Activated T-helper 9 cell treated with anti-CD3 and anti-CD28 coated beads, Interleukin-2, amount 50 U/mL, for 16 hours (primary cell): Measurements from ENCODE around the gene STON2.
"Not testable (repeated sequence)": the region's sequence is repeated elsewhere in the genome, so short reads cannot be mapped to it uniquely, and the experiment has no call there.

Experiments used
- DNase-seq: peaks from one replicate; pipeline ENCODE4 v3.0.0-alpha.2; 2020; ENCODE audit warnings: low read depth

STON2 gene

GRCh38 chr14:81380009-81380408 lies 20.1 kb downstream of the STON2 start:
- DNase-seq, result not testable (repeated sequence)

- no peak for DNase-seq
Observed at GRCh38 chr14:81371802-81372201, 28.3 kb downstream of the STON2 start.

- no peak for DNase-seq
Observed at GRCh38 chr14:81367563-81367962, 32.6 kb downstream of the STON2 start.

DNA sequence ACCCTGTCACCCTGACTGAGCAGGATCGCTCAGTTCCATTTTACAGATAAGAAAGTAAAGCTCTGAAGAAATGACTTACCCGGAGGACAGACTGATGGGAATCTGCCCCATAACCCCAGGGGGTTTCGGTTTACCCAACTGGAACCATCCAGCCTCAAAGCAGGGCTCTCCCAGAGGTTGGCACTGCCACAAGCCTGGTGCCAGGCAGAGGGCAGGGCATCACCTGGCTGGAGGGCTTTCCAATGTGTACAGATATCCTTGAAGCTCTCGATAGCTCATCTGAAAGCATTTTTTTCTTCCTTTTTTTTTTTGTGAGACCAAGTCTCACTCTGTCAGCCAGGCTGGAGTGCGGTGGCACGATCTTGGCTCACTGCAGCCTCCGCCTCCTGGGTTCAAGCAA lies 33.2 kb downstream of the STON2 start:
- no peak for DNase-seq

DNA sequence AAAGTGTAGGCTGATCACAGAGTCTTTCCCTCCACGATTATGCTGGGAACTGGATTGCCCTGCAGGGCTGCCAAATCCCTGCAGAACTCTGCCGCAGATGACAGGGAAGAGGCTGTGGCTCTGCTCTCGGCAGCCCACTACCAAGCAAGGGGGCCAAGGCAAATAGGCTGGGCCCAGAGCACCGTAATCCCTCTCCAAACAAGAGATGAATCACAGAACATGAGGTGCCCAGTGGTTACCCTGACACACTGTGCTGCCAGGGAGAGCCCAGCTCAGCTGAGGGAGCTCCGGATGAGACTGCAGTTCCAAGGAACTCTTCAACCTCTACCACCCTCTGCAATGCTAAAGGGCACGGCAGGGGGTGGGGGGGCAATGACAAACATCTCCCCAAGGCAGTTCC lies 33.9 kb downstream of the STON2 start:
- no peak for DNase-seq

GRCh38 chr14:81363746-81364378 lies 36.3 kb downstream of the STON2 start:
- no peak for DNase-seq

DNA sequence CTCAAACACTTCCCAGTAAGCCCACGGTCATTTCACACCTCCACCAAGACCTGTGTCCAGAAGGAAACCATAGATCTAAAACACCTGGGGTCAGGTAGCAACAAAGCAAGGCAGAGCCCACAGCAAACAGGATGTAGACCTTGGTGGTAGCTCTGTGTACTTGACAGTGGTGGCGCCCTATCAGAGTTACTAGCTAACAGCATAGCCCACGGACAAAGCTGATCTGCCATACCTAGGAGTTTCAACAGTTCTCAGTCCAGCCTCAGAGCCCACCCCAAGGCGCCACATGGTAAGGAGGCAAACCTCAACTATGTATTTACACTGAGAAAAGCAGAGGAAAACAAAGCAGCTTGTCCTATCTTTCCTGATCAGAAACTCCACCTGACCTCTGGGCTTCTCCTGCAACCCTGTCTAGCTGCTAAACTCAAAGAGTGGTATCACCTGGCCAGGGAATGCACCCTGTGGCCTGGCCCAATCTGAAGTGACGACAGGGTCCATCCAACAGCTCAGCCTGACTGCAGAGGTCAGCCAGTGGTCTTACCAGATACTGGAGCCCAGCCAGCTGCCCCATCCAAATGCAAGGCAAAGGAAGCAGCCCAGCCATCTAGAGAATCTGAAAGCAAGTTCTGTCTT lies 46.3 kb downstream of the STON2 start:
- no peak for DNase-seq

DNA sequence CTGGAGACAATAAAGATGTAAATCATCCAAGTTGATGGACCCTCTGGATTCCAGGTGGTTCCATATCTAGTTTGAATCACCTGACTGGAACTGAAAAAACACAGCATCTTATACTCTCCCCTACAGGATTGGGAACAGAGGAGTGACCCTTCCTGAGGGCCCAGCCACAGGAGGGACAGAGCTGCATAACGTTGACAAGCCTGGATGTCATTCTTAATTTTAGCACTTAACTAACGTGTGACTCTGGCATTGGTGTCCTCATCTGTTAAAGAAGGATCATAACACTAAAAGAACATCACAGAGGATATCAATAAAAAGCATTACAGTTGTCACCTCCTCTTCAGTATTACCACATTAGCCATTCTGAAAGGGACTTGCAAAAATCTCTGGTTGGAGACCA lies 47.7 kb downstream of the STON2 start:
- DNase-seq, result no peak

GRCh38 chr14:81351205-81351604 lies 48.9 kb downstream of the STON2 start:
- no peak for DNase-seq

DNA sequence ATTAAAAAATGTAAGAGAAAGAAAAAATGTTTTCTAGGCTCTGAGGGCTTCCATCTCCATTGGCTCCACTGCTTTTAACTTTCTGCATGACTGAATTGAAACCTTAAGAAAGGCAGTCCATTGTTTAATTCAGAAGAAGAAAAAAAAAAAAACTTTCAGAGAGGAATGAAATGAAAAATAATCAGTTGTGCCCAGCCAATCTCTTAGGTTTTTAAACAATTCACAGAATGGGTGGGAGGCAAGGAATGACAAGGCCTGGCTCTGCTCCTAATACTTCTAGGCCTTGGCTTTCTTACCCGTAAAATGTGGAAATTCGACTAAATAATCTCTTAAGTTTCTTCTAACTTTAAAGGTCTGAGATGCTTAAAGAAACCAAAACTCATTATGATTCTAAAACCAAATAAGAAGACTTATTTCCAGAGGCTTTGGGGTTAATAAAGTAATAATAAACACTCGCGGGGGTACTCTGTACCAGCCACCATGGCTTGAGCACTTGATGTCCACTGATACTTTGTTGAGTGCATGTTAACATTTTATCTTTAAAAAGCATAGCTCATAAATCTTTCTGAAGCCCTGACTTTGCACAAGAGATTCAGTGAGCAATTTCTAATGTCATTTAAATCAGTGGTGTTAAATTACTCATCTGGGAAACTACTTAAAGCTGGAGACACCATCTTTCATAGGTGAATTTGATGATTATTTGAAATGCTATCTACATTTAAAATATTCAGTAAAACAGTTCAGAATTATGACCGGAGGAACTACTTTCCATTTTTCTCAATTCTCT lies 49.6 kb downstream of the STON2 start:
- no peak for DNase-seq

DNA sequence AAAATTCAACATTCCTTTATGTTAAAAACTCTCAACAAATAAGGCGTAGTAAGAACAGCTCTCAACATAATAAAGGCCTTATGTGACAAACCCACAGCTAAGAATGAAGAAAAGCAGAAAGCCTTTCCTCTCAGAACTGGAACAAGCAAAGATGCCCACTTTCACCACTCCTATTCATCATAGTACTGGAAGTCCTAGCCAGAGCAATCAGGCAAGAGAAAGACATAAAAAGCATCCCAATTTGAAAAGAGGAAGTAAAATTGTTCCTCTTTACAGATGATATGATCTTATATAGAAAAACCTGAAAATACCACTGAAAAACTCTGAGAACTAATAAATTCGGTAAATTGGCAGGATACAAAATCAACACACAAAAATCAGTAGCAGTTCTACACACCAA lies 52.1 kb downstream of the STON2 start:
- DNase-seq, result no peak

- DNase-seq, result no peak
Observed at GRCh38 chr14:81345781-81346180, 54.3 kb downstream of the STON2 start.

DNA sequence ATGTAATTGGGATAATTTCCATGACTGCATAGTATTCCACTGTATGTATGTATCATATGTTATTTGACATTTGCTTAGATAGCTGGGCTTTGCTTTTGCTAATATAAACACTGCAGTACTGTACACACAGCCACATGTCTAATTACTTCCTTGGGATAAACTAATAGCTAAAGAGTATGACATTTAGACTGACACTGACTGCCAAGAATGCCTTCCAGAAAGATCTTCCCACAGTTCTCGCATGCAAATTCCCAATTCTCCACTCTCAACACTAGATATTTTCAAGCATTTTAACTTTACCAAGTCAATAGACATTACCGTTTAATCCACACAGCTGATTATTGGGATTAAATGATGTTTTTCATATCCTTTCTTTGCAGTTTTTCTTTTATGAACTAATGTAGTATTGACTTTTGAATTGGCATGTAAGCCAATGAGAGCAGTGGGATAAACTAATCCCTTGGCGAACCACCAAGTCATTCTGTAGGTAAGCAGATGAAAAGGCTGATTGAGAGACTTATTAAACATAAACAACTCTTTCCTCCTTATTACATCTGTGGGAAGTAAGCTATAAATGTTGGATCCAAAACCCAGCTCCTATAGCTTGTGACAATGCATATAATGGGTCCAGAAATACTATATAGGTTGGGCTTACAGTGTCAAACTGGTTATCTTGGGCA lies 55.5 kb downstream of the STON2 start:
- DNase-seq, result no peak

DNA sequence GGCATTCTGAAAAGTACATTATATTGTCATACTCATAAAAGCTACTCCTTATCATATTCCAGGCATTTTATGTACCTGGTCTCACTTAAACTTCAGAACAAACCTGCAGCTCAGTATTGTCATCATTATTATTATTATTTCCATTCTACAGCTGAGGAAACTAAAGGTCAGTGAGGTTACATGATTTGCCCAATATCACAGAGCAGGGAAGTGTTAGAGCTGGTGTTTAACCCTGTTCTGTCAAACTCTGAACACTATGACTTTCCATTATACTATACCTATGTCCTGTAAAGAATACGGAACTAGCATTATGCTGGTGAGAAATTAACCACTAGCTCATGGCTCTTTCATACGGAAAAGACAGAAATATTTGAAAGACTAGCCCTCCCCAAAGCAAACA lies 56.4 kb downstream of the STON2 start:
- no peak for DNase-seq

DNA sequence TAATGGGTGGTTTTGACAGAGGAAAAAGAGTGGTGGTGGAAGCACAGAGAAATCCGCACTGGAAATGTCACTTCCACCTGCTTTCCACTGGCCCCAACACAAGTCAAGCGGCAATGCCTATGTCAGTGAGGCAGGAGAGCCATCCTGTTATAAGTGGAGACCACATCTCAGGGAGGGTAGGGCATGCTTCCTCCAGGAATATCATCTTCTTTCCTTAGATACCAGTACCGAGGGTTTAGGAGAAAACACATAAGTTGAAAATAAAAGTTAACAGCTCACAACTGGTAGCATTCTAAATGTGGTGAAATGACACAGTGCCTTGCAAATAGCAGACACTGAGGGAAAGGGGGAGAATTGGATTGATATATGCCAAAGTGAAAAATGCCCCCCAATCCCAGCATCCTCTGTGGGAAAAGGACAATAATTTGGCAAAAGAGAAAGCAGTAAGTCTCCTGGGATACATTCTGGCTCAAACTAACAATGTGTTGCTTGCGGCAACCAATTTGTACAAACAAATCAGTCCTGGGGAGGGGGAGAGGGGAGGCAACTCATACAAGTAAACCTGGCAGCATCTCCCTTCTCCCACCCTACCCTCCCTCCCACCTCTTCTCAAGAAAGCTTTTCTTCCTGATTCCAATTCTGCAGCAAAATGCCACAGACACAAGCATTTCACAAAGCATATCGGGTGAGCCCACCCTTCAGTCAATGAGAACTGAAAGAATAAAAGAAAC lies 57.1 kb downstream of the STON2 start:
- no peak for DNase-seq

DNA sequence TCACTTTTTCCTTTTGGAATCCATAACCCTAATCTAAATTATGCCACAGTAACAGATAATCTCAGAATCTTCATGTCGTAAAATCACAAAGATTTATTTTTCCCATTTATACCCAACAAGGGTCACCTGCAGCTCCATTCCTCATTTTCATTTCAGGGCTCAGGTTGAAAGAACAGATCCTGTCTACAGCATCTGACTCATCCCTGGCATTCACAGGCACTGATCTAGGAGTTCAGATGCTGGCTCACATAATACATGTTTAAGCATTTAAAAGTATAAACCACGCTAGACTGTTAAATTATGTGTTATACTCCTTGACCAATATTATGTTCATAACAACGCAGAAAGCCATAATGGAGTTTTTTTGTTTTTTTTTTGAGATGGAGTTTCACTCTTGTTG lies 58.3 kb downstream of the STON2 start:
- no peak for DNase-seq

DNA sequence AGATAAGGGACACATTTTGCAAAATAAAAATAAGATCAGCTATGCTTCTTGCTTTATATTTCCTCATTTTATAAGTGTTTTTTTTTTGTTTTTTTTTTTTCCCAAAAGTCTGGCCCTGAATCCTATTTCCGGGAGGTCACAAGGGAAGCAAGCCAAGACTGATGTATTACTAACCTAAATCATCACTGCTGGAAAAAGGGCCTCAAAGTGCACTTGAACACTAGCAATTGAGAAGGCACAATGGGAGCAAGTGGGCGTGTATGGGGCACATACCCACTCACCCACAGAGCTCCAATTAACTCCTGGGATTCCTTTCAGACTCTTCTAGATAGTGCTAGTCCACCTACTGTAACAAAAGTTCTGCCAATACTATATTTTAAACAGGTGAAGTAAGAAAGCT lies 58.8 kb downstream of the STON2 start:
- no peak for DNase-seq

DNA sequence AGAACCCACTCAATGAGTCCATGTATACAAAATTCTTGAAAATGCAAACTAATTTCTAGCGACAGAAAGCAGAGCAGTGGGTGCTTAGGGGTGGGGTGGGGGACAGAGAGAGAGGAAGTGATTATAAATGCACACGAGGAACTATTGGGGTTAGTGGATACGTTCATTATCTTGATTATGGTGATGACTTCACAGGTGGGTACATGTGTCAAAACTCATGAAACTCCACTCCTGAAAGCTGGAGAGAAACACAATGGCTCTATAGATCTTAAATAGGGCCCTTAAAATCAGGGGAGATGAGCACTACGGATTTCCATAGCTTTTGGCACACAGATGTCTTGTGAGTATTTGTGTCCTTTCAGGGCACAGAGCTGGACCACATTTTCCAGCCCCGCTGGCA lies 59.9 kb downstream of the STON2 start:
- no peak for DNase-seq

DNA sequence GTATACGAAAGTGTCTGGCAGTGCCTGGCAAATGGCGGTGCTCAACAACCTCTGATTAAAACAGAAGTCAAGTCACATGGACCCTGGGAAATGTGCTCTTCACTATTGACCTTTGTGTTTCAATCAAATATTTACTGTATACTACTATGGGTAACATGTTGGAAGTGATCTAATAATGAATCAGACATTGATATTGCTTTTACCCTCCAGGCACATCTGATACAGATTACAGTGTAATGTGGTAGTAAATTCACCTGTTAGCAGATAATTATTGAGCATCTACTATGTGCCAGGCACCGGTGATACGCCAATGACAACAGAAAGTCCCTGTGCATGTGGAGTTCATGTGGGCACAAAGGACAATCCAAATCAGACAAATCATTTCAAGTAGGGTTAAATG lies 63.1 kb downstream of the STON2 start:
- no peak for DNase-seq

GRCh38 chr14:81336009-81336408 lies 64.1 kb downstream of the STON2 start:
- no peak for DNase-seq

- no peak for DNase-seq
Observed at GRCh38 chr14:81332725-81333124, 67.4 kb downstream of the STON2 start.
